ENCODE results near the gene RIPPLY3.

- TF ChIP-seq, protein P1, sequence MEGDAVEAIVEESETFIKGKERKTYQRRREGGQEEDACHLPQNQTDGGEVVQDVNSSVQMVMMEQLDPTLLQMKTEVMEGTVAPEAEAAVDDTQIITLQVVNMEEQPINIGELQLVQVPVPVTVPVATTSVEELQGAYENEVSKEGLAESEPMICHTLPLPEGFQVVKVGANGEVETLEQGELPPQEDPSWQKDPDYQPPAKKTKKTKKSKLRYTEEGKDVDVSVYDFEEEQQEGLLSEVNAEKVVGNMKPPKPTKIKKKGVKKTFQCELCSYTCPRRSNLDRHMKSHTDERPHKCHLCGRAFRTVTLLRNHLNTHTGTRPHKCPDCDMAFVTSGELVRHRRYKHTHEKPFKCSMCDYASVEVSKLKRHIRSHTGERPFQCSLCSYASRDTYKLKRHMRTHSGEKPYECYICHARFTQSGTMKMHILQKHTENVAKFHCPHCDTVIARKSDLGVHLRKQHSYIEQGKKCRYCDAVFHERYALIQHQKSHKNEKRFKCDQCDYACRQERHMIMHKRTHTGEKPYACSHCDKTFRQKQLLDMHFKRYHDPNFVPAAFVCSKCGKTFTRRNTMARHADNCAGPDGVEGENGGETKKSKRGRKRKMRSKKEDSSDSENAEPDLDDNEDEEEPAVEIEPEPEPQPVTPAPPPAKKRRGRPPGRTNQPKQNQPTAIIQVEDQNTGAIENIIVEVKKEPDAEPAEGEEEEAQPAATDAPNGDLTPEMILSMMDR (IDR thresholded peaks at IDR 0.05 in 4 of 5, conservative IDR thresholded peaks at IDR 0.05 in 1 of 5), result no peak
- TF ChIP-seq POLR2A (IDR thresholded peaks at IDR 0.05), result no peak
These were observed 20.0 kb downstream of the RIPPLY3 start for GRCh38 chr21:37026499-37026898.
